Measurements from ENCODE around the gene LACC1. TPM values are rescaled to one million over a fixed set of nuclear protein-coding genes. Genes with fewer than 3 reads are reported as not detected.

Gene LACC1
- total RNA-seq, 4 donors from 2014 or later: 12.4 to 17.3 (median 14.8) TPM

- TF ChIP-seq CTCF (IDR thresholded peaks at IDR 0.05; ENCODE audit: low read depth): no peak
Measured at GRCh38 chr13:43883631-43884030, 3.9 kb downstream of the LACC1 start.

GRCh38 chr13:43884222-43884621, 4.5 kb downstream of the LACC1 start:
- no peak for TF ChIP-seq CTCF (IDR thresholded peaks at IDR 0.05; ENCODE audit: low read depth)

GRCh38 chr13:43894438-43894837, 14.7 kb downstream of the LACC1 start:
- no peak for TF ChIP-seq CTCF (IDR thresholded peaks at IDR 0.05; ENCODE audit: low read depth)

GRCh38 chr13:43895940-43896339, 16.2 kb downstream of the LACC1 start:
- TF ChIP-seq CTCF (IDR thresholded peaks at IDR 0.05; ENCODE audit: low read depth): no peak

GRCh38 chr13:43905435-43906031, 25.8 kb downstream of the LACC1 start:
- no peak for TF ChIP-seq CTCF (IDR thresholded peaks at IDR 0.05; ENCODE audit: low read depth)

GRCh38 chr13:43908156-43909126, 28.7 kb downstream of the LACC1 start:
- no peak for TF ChIP-seq CTCF (IDR thresholded peaks at IDR 0.05; ENCODE audit: low read depth)

GRCh38 chr13:43910856-43911255, 31.2 kb downstream of the LACC1 start:
- TF ChIP-seq CTCF (IDR thresholded peaks at IDR 0.05; ENCODE audit: low read depth): no peak

Measured in subcutaneous adipose tissue (tissue), 4 donors.